Muscle of arm (tissue), 12 donors: ENCODE results near the gene CCDC187. TPM values are rescaled to one million over a fixed set of nuclear protein-coding genes. Genes with fewer than 3 reads are reported as not detected.

Experiments used
- DNase-seq: peaks from one replicate; pipeline ENCODE4 v3.0.0-alpha.2; 2013
- polyA plus RNA-seq, 12 donors: library from polyadenylated mRNA; unstranded; fragments of 120-200 nt; gene quantifications; one replicate each; pipeline ENCODE4 v1.2.1, GENCODE V29; 2013; ENCODE audit not compliant: insufficient read length in 12 of 12

The CCDC187 gene
- polyA plus RNA-seq, 12 donors: 0.03 to 0.68 (median 0.06) TPM; not detected in 4

GRCh38 chr9:136254381-136255165 lies 49.3 kb downstream of the CCDC187 start:
- no peak for DNase-seq

GRCh38 chr9:136253246-136254130 lies 50.4 kb downstream of the CCDC187 start:
- no peak for DNase-seq

GRCh38 chr9:136252846-136253245 lies 51.0 kb downstream of the CCDC187 start:
- DNase-seq: no peak

GRCh38 chr9:136252281-136252680 lies 51.6 kb downstream of the CCDC187 start:
- no peak for DNase-seq

GRCh38 chr9:136251264-136252115 lies 52.4 kb downstream of the CCDC187 start:
- no peak for DNase-seq

- no peak for DNase-seq
Observed at GRCh38 chr9:136250676-136251075, 53.2 kb downstream of the CCDC187 start.

- DNase-seq: no peak
Observed at GRCh38 chr9:136249877-136250559, 53.9 kb downstream of the CCDC187 start.

GRCh38 chr9:136248951-136249876 lies 54.7 kb downstream of the CCDC187 start:
- no peak for DNase-seq

- no peak for DNase-seq
Observed at GRCh38 chr9:136247947-136248637, 55.8 kb downstream of the CCDC187 start.

- DNase-seq: no peak
Observed at GRCh38 chr9:136247551-136247916, 56.4 kb downstream of the CCDC187 start.

GRCh38 chr9:136246849-136247550 lies 56.9 kb downstream of the CCDC187 start:
- DNase-seq: no peak

- peak; percentile 79 for DNase-seq
Observed at GRCh38 chr9:136245219-136246150, 58.4 kb downstream of the CCDC187 start, which contains the start of gene QSOX2. QSOX2 (minus strand) TSS chr9:136245812; CDS start chr9:136245803, 9 bp downstream.

GRCh38 chr9:136244969-136245218 lies 59.0 kb downstream of the CCDC187 start:
- DNase-seq: no peak

GRCh38 chr9:136244122-136244968 lies 59.5 kb downstream of the CCDC187 start:
- DNase-seq: no peak

GRCh38 chr9:136243631-136244030 lies 60.3 kb downstream of the CCDC187 start:
- no peak for DNase-seq

GRCh38 chr9:136242918-136243525 lies 60.9 kb downstream of the CCDC187 start:
- no peak for DNase-seq
